Measurements from ENCODE around the gene PTPRN2. TPM values are rescaled to one million over a fixed set of nuclear protein-coding genes. Genes with fewer than 3 reads are reported as not detected.

The PTPRN2 gene
- total and polyA plus RNA-seq, 2 of the 8 experiments (the other 6 are each of a cell fraction or from before 2014, with no cell fraction given) = 2.6 to 4.5 TPM

DNA sequence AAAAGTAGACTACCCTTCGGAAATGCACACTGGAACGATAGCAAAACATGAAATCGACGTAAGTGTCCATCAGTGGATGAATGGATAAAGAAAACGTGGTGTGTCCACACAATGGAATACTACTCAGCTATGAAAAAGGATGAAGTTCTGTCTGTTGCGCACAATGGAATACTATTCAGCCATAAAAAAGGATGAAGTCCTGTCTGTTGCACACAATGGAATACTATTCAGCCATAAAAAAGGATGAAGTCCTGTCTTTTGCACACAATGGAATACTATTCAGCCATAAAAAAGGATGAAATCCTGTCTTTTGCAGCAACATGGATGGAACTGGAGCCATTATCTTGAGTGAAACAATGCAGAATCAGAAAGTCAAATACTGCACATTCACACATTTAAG is 591.8 kb downstream of the PTPRN2 start (continued):
- TF ChIP-seq, protein P1, sequence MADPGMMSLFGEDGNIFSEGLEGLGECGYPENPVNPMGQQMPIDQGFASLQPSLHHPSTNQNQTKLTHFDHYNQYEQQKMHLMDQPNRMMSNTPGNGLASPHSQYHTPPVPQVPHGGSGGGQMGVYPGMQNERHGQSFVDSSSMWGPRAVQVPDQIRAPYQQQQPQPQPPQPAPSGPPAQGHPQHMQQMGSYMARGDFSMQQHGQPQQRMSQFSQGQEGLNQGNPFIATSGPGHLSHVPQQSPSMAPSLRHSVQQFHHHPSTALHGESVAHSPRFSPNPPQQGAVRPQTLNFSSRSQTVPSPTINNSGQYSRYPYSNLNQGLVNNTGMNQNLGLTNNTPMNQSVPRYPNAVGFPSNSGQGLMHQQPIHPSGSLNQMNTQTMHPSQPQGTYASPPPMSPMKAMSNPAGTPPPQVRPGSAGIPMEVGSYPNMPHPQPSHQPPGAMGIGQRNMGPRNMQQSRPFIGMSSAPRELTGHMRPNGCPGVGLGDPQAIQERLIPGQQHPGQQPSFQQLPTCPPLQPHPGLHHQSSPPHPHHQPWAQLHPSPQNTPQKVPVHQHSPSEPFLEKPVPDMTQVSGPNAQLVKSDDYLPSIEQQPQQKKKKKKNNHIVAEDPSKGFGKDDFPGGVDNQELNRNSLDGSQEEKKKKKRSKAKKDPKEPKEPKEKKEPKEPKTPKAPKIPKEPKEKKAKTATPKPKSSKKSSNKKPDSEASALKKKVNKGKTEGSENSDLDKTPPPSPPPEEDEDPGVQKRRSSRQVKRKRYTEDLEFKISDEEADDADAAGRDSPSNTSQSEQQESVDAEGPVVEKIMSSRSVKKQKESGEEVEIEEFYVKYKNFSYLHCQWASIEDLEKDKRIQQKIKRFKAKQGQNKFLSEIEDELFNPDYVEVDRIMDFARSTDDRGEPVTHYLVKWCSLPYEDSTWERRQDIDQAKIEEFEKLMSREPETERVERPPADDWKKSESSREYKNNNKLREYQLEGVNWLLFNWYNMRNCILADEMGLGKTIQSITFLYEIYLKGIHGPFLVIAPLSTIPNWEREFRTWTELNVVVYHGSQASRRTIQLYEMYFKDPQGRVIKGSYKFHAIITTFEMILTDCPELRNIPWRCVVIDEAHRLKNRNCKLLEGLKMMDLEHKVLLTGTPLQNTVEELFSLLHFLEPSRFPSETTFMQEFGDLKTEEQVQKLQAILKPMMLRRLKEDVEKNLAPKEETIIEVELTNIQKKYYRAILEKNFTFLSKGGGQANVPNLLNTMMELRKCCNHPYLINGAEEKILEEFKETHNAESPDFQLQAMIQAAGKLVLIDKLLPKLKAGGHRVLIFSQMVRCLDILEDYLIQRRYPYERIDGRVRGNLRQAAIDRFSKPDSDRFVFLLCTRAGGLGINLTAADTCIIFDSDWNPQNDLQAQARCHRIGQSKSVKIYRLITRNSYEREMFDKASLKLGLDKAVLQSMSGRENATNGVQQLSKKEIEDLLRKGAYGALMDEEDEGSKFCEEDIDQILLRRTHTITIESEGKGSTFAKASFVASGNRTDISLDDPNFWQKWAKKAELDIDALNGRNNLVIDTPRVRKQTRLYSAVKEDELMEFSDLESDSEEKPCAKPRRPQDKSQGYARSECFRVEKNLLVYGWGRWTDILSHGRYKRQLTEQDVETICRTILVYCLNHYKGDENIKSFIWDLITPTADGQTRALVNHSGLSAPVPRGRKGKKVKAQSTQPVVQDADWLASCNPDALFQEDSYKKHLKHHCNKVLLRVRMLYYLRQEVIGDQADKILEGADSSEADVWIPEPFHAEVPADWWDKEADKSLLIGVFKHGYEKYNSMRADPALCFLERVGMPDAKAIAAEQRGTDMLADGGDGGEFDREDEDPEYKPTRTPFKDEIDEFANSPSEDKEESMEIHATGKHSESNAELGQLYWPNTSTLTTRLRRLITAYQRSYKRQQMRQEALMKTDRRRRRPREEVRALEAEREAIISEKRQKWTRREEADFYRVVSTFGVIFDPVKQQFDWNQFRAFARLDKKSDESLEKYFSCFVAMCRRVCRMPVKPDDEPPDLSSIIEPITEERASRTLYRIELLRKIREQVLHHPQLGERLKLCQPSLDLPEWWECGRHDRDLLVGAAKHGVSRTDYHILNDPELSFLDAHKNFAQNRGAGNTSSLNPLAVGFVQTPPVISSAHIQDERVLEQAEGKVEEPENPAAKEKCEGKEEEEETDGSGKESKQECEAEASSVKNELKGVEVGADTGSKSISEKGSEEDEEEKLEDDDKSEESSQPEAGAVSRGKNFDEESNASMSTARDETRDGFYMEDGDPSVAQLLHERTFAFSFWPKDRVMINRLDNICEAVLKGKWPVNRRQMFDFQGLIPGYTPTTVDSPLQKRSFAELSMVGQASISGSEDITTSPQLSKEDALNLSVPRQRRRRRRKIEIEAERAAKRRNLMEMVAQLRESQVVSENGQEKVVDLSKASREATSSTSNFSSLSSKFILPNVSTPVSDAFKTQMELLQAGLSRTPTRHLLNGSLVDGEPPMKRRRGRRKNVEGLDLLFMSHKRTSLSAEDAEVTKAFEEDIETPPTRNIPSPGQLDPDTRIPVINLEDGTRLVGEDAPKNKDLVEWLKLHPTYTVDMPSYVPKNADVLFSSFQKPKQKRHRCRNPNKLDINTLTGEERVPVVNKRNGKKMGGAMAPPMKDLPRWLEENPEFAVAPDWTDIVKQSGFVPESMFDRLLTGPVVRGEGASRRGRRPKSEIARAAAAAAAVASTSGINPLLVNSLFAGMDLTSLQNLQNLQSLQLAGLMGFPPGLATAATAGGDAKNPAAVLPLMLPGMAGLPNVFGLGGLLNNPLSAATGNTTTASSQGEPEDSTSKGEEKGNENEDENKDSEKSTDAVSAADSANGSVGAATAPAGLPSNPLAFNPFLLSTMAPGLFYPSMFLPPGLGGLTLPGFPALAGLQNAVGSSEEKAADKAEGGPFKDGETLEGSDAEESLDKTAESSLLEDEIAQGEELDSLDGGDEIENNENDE (IDR thresholded peaks at IDR 0.05; ENCODE audit: insufficient replicate concordance, low read length) = no peak
- TF ChIP-seq TAF1 (IDR thresholded peaks at IDR 0.05; ENCODE audit: low read depth, low read length) = no peak
- no peak for TF ChIP-seq KDM4A (IDR thresholded peaks at IDR 0.05; ENCODE audit: low read depth, low read length, severe bottlenecking)
- no peak for TF ChIP-seq JUN (IDR thresholded peaks at IDR 0.05; ENCODE audit: low read depth, low read length)
- no peak for TF ChIP-seq SRF (IDR thresholded peaks at IDR 0.05; ENCODE audit: low read depth, low read length)
- TF ChIP-seq, protein P2, sequence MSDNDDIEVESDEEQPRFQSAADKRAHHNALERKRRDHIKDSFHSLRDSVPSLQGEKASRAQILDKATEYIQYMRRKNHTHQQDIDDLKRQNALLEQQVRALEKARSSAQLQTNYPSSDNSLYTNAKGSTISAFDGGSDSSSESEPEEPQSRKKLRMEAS (IDR thresholded peaks at IDR 0.05) = no peak

Data from H1 (cell line).